T-helper 2 cell treated with Interferon-gamma antibody and Interleukin-4, amounts not matched to agents 5 μg/mL and 100 μg/mL, for 36 hours (primary cell): ENCODE measurements around the gene REEP2.

Experiments
- DNase-seq: peaks from one replicate; pipeline ENCODE4 v3.0.0; 2021; ENCODE audit warnings: low spot score
- H3K27ac Mint-ChIP-seq: one replicate; pipeline ENCODE4 v1.8.0; 2021; ENCODE audit warnings: mild to moderate bottlenecking, mixed read lengths
- H3K27me3 Mint-ChIP-seq: one replicate; pipeline ENCODE4 v1.8.0; 2021; ENCODE audit warnings: low read depth, mixed read lengths
- H3K36me3 Mint-ChIP-seq: one replicate; pipeline ENCODE4 v1.8.0; 2021; ENCODE audit warnings: low read depth, mixed read lengths
- H3K4me1 Mint-ChIP-seq: one replicate; pipeline ENCODE4 v1.8.0; 2021; ENCODE audit warnings: low read depth, mixed read lengths
- H3K4me3 Mint-ChIP-seq: one replicate; pipeline ENCODE4 v1.8.0; 2022; ENCODE audit warnings: mild to moderate bottlenecking, moderate library complexity, mixed read lengths
- H3K9me3 Mint-ChIP-seq: one replicate; pipeline ENCODE4 v1.8.0; 2021; ENCODE audit warnings: mixed read lengths

REEP2 gene

GRCh38 chr5:138440159-138441073 lies 1.6 kb downstream of the REEP2 start:
- Mint-ChIP-seq H3K27me3 (no peaks in the 10 kb centered on the region), H3K9me3 (no peaks in the 10 kb centered on the region), H3K4me1 (peaks cover 8% of the 10 kb centered on the region), H3K36me3 (peaks cover 5% of the 10 kb centered on the region), H3K27ac (no peak overlapping the region), H3K4me3 (peak overlapping the region; percentile 80)
- no peak for DNase-seq

GRCh38 chr5:138441221-138441620 lies 2.4 kb downstream of the REEP2 start:
- Mint-ChIP-seq H3K4me3 (no peak overlapping the region), H3K4me1 (peaks cover 8% of the 10 kb centered on the region), H3K36me3 (no peaks in the 10 kb centered on the region), H3K27me3 (no peaks in the 10 kb centered on the region), H3K9me3 (no peaks in the 10 kb centered on the region), H3K27ac (no peak overlapping the region)
- DNase-seq = no peak

GRCh38 chr5:138444078-138444773 lies 5.4 kb downstream of the REEP2 start:
- Mint-ChIP-seq H3K27me3 (no peaks in the 10 kb centered on the region), H3K4me3 (no peak overlapping the region), H3K36me3 (no peaks in the 10 kb centered on the region), H3K27ac (no peak overlapping the region), H3K9me3 (no peaks in the 10 kb centered on the region), H3K4me1 (peaks cover 3% of the 10 kb centered on the region)
- no peak for DNase-seq

GRCh38 chr5:138444774-138445546 lies 6.1 kb downstream of the REEP2 start:
- H3K9me3 Mint-ChIP-seq = no peaks in the 10 kb centered on the region
- peaks cover 5% of the 10 kb centered on the region for H3K4me1 Mint-ChIP-seq
- H3K4me3 Mint-ChIP-seq = no peak overlapping the region
- no peak for DNase-seq
- no peaks in the 10 kb centered on the region for H3K27me3 Mint-ChIP-seq
- H3K27ac Mint-ChIP-seq = no peak overlapping the region
- no peaks in the 10 kb centered on the region for H3K36me3 Mint-ChIP-seq

- Mint-ChIP-seq H3K4me3 (no peak overlapping the region), H3K36me3 (no peaks in the 10 kb centered on the region), H3K27me3 (no peaks in the 10 kb centered on the region), H3K9me3 (no peaks in the 10 kb centered on the region), H3K27ac (no peak overlapping the region), H3K4me1 (peaks cover 6% of the 10 kb centered on the region)
- DNase-seq = no peak
Measured at GRCh38 chr5:138445547-138446271, 6.9 kb downstream of the REEP2 start.

GRCh38 chr5:138448070-138448469 lies 9.2 kb downstream of the REEP2 start:
- Mint-ChIP-seq H3K27me3 (peaks cover 3% of the 10 kb centered on the region), H3K27ac (no peak overlapping the region), H3K36me3 (no peaks in the 10 kb centered on the region), H3K4me1 (peaks cover 6% of the 10 kb centered on the region), H3K9me3 (no peaks in the 10 kb centered on the region), H3K4me3 (no peak overlapping the region)
- DNase-seq = no peak

GRCh38 chr5:138448481-138449398 lies 9.9 kb downstream of the REEP2 start:
- peaks cover 3% of the 10 kb centered on the region for H3K27me3 Mint-ChIP-seq
- H3K4me3 Mint-ChIP-seq = no peak overlapping the region
- no peak for DNase-seq
- no peak overlapping the region for H3K27ac Mint-ChIP-seq
- H3K4me1 Mint-ChIP-seq = peaks cover 6% of the 10 kb centered on the region
- no peaks in the 10 kb centered on the region for H3K9me3 Mint-ChIP-seq
- H3K36me3 Mint-ChIP-seq = no peaks in the 10 kb centered on the region

GRCh38 chr5:138449501-138450239 lies 10.8 kb downstream of the REEP2 start:
- Mint-ChIP-seq H3K4me1 (peaks cover 6% of the 10 kb centered on the region), H3K4me3 (peak overlapping the region; percentile 43), H3K27me3 (peaks cover 3% of the 10 kb centered on the region), H3K36me3 (no peaks in the 10 kb centered on the region), H3K9me3 (no peaks in the 10 kb centered on the region), H3K27ac (no peak overlapping the region)
- DNase-seq = peak; percentile 81

GRCh38 chr5:138450971-138451370 lies 12.1 kb downstream of the REEP2 start:
- Mint-ChIP-seq H3K4me1 (peaks cover 6% of the 10 kb centered on the region), H3K4me3 (no peak overlapping the region), H3K27me3 (peaks cover 3% of the 10 kb centered on the region), H3K36me3 (no peaks in the 10 kb centered on the region), H3K9me3 (no peaks in the 10 kb centered on the region), H3K27ac (no peak overlapping the region)
- no peak for DNase-seq

- H3K27ac Mint-ChIP-seq = no peak overlapping the region
- H3K36me3 Mint-ChIP-seq = no peaks in the 10 kb centered on the region
- no peak overlapping the region for H3K4me3 Mint-ChIP-seq
- DNase-seq = no peak
- no peaks in the 10 kb centered on the region for H3K9me3 Mint-ChIP-seq
- H3K27me3 Mint-ChIP-seq = peaks cover 3% of the 10 kb centered on the region
- peaks cover 6% of the 10 kb centered on the region for H3K4me1 Mint-ChIP-seq
Measured at GRCh38 chr5:138452720-138453119, 13.9 kb downstream of the REEP2 start.

GRCh38 chr5:138453590-138453989 lies 14.7 kb downstream of the REEP2 start:
- H3K27ac Mint-ChIP-seq = no peak overlapping the region

GRCh38 chr5:138454121-138454520 lies 15.3 kb downstream of the REEP2 start:
- peaks cover 15% of the 10 kb centered on the region for H3K4me1 Mint-ChIP-seq
- no peaks in the 10 kb centered on the region for H3K9me3 Mint-ChIP-seq
- H3K36me3 Mint-ChIP-seq = peaks cover 2% of the 10 kb centered on the region
- no peak overlapping the region for H3K27ac Mint-ChIP-seq
- DNase-seq = no peak
- peaks cover 3% of the 10 kb centered on the region for H3K27me3 Mint-ChIP-seq
- no peak overlapping the region for H3K4me3 Mint-ChIP-seq

More at GRCh38 chr5:138453590-138453989, 14.7 kb downstream of the REEP2 start:
- Mint-ChIP-seq H3K4me3 (no peak overlapping the region), H3K4me1 (peaks cover 10% of the 10 kb centered on the region), H3K36me3 (no peaks in the 10 kb centered on the region), H3K9me3 (no peaks in the 10 kb centered on the region), H3K27me3 (peaks cover 3% of the 10 kb centered on the region)
- no peak for DNase-seq
